WTC11 (cell line): Measurements from ENCODE around the gene KCNK4.

Source experiments
- CTCF ChIP-seq: fragments of 200-600 bp; IDR thresholded peaks from 2 replicates; pipeline ENCODE4 v1.8.0; 2022; ENCODE audit warnings: antibody characterized with exemption
- FOXP1 ChIP-seq: sonication (generic); formaldehyde crosslinking; IDR thresholded peaks from 2 replicates; pipeline ENCODE4 v1.8.0; 2022; ENCODE audit warnings: missing genetic modification reagents, mild to moderate bottlenecking, moderate library complexity, borderline replicate concordance

GRCh38 chr11:64252003-64252872, 38.9 kb upstream of the KCNK4 start:
- TF ChIP-seq CTCF (peak; percentile 23; the same call in 1 of the 2 replicates), FOXP1 (no peak)
